Peyer's patch (tissue), 4 donors: Measurements from ENCODE around the gene RELA. TPM values are rescaled to one million over a fixed set of nuclear protein-coding genes. Genes with fewer than 3 reads are reported as not detected.
A peak's percentile ranks its signal among the peaks of the same experiment; 100 is the strongest.

Source experiments
- DNase-seq, 3 donors: peaks; one replicate each; pipeline ENCODE4 v3.0.0-alpha.2; 2017 to 2019
- H3K27ac ChIP-seq, 4 donors: fragments of 200-600 bp; sonication (generic); one replicate each; pipeline ENCODE4 v1.5.1; 2016 to 2019
- H3K27me3 ChIP-seq, 2 donors: fragments of 200-600 bp; sonication (generic); one replicate each; pipeline ENCODE4 v1.5.1; 2019
- H3K36me3 ChIP-seq, 3 donors: fragments of 200-600 bp; sonication (generic); one replicate each; pipeline ENCODE4 v1.5.1; 2016 to 2019
- H3K4me1 ChIP-seq, 4 donors: fragments of 200-600 bp; sonication (generic); one replicate each; pipeline ENCODE4 v1.5.1; 2016 to 2019
- H3K4me3 ChIP-seq, 4 donors: fragments of 200-600 bp; sonication (generic); 1 replicate in 3 of 4; 2 replicates in 1 of 4; pipeline ENCODE4 v1.5.1; 2016 to 2019; ENCODE audit warnings: mild to moderate bottlenecking in 1 of 4
- H3K9me3 ChIP-seq, 4 donors: fragments of 200-600 bp; sonication (generic); one replicate each; pipeline ENCODE4 v1.5.1; 2016 to 2019; ENCODE audit warnings: mild to moderate bottlenecking in 1 of 4
- CTCF ChIP-seq, 6 experiments: fragments of 450-650 bp in 4 of 6; fragments of 200-600 bp in 2 of 6; sonication (generic) in 1 of 6; IDR thresholded peaks; one replicate each; pipeline ENCODE4 v1.5.1; 2017 to 2019; ENCODE audit warnings: antibody characterized with exemption in 6 of 6, mild to moderate bottlenecking in 3 of 6, moderate library complexity in 1 of 6
- POLR2A ChIP-seq, 2 donors: fragments of 450-650 bp; IDR thresholded peaks; one replicate each; pipeline ENCODE4 v1.5.1; 2017; ENCODE audit warnings: antibody characterized with exemption in 2 of 2, mild to moderate bottlenecking in 2 of 2, moderate library complexity in 2 of 2
- total RNA-seq, 4 donors: library from RNA; depleted of rRNA; stranded (reverse); fragments of >200 nt; gene quantifications; one replicate each; pipeline ENCODE4 v1.1.0, GENCODE V29; 2016

Gene RELA
- total RNA-seq, 4 donors from 2014 or later: 46.6 to 86.9 (median 59.7) TPM

GRCh38 chr11:65637794-65638419 is 24.8 kb downstream of the RELA start, which contains the start of gene SIPA1:
Gene SIPA1, plus strand, starts transcription at chr11:65638101. Its CDS starts 2,821 bp downstream, at chr11:65640922.
- Histone ChIP-seq H3K27me3 (no peaks in the 10 kb centered on the region), H3K4me3 (peak within 1 kb of the TSS; percentile 52 to 89 (median 78)), H3K27ac (peak within 1 kb of the TSS; percentile 88 to 95 (median 94)), H3K9me3 (no peaks in the 10 kb centered on the region), H3K4me1 (peaks cover 0 to 36% (median 22%) of the 10 kb centered on the region in 4 donors), H3K36me3 (peaks cover 0 to 46% (median 0%) of the 10 kb centered on the region in 3 donors)
- TF ChIP-seq CTCF (IDR thresholded peaks at IDR 0.05): peak in 4 of 6 experiments; percentile 16 to 30 (median 30)
- TF ChIP-seq POLR2A (IDR thresholded peaks at IDR 0.05): peak in 1 of 2 donors; percentile 45
- DNase-seq: peak; percentile 75 to 85 (median 83)

- H3K4me1 ChIP-seq: peaks cover 0 to 36% (median 18%) of the 10 kb centered on the region in 4 donors
- H3K27me3 ChIP-seq: no peaks in the 10 kb centered on the region
- H3K9me3 ChIP-seq: no peaks in the 10 kb centered on the region
- peaks cover 0 to 48% (median 0%) of the 10 kb centered on the region in 3 donors for H3K36me3 ChIP-seq
- H3K4me3 ChIP-seq: no peak overlapping the region
- DNase-seq: no peak
- peak overlapping the region; percentile 88 to 95 (median 94) for H3K27ac ChIP-seq
- no peak for TF ChIP-seq POLR2A (IDR thresholded peaks at IDR 0.05)
- TF ChIP-seq CTCF (IDR thresholded peaks at IDR 0.05): no peak
Measured at GRCh38 chr11:65637032-65637557, 25.6 kb downstream of the RELA start.

GRCh38 chr11:65636108-65637031 is 26.3 kb downstream of the RELA start:
- Histone ChIP-seq H3K4me3 (no peak overlapping the region), H3K9me3 (no peaks in the 10 kb centered on the region), H3K27me3 (no peaks in the 10 kb centered on the region), H3K36me3 (peaks cover 0 to 55% (median 0%) of the 10 kb centered on the region in 3 donors), H3K27ac (no peak overlapping the region), H3K4me1 (peaks cover 0 to 33% (median 15%) of the 10 kb centered on the region in 4 donors)
- TF ChIP-seq POLR2A (IDR thresholded peaks at IDR 0.05): no peak
- DNase-seq: no peak

GRCh38 chr11:65634905-65635731 is 27.6 kb downstream of the RELA start:
- H3K4me1 ChIP-seq: peaks cover 0 to 26% (median 11%) of the 10 kb centered on the region in 4 donors
- TF ChIP-seq POLR2A (IDR thresholded peaks at IDR 0.05) (no peak), CTCF (IDR thresholded peaks at IDR 0.05) (no peak)
- H3K9me3 ChIP-seq: no peaks in the 10 kb centered on the region
- no peak overlapping the region for H3K27ac ChIP-seq
- no peaks in the 10 kb centered on the region for H3K27me3 ChIP-seq
- H3K4me3 ChIP-seq: no peak overlapping the region
- no peak for DNase-seq
- H3K36me3 ChIP-seq: peaks cover 0 to 67% (median 0%) of the 10 kb centered on the region in 3 donors

GRCh38 chr11:65634440-65634839 is 28.3 kb downstream of the RELA start:
- Histone ChIP-seq H3K36me3 (peaks cover 0 to 74% (median 0%) of the 10 kb centered on the region in 3 donors), H3K4me1 (peaks cover 0 to 19% (median 8%) of the 10 kb centered on the region in 4 donors), H3K9me3 (no peaks in the 10 kb centered on the region), H3K4me3 (no peak overlapping the region), H3K27ac (no peak overlapping the region), H3K27me3 (no peaks in the 10 kb centered on the region)
- TF ChIP-seq POLR2A (IDR thresholded peaks at IDR 0.05) (no peak), CTCF (IDR thresholded peaks at IDR 0.05) (no peak)
- DNase-seq: no peak
